ENCODE data around the gene TRPM2.

TRPM2 gene

DNA sequence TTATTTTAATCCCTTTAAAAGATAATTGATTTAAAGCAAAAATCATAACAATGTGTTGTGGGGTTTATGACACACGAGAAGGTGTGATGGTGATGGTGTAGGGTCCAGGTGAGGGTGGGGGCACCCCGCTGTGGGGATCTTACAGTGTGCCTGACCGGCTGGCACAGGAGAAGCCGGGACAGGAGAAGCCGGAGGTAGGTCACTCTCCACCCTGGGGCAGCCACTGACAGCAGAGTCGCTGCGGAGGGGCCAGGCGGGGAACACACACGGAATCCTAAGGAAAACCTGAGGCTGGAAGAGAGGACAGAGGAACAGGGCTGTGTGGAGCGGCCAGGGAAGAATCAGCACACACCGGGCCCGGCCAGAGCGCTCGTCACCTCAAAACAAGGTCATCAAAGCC lies 97.6 kb downstream of the TRPM2 start:
- no peak for DNase-seq

DNA sequence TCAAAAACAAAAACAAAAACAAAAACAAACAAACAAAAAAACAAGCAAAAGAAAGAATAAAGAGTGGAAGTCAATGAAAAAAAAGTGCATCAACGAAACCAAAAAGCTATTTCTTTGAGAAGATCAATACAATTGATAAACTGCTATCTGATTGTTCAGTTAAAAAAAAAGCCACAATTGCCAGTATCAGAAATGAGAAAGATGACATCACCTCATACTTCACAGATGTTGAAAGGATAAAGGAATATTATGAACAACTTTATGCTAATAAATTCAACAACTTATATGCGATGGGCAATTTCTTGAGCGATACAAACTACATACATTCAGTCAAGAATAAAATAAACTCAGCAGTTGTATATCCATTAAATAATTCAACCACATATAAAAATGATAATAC lies 99.7 kb downstream of the TRPM2 start:
- no peak for DNase-seq

DNA sequence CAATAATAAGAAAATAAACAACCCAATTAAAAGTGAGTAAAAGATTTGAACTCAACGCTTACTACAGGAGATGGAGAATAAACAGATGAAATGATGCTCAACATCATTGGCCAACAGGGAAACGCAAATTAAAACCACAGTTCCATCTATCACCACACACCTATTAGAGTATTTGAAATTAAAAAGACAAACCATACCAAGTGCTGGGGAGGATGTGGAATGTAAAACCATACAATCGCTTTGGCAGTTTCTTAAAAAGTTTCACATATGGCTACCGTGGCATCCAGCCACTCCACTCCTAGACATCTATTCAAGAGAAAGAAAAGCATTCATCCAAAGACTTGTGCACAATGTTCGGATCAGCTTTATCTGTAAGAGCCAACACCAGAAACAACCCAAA lies 100.6 kb downstream of the TRPM2 start:
- no peak for DNase-seq

DNA sequence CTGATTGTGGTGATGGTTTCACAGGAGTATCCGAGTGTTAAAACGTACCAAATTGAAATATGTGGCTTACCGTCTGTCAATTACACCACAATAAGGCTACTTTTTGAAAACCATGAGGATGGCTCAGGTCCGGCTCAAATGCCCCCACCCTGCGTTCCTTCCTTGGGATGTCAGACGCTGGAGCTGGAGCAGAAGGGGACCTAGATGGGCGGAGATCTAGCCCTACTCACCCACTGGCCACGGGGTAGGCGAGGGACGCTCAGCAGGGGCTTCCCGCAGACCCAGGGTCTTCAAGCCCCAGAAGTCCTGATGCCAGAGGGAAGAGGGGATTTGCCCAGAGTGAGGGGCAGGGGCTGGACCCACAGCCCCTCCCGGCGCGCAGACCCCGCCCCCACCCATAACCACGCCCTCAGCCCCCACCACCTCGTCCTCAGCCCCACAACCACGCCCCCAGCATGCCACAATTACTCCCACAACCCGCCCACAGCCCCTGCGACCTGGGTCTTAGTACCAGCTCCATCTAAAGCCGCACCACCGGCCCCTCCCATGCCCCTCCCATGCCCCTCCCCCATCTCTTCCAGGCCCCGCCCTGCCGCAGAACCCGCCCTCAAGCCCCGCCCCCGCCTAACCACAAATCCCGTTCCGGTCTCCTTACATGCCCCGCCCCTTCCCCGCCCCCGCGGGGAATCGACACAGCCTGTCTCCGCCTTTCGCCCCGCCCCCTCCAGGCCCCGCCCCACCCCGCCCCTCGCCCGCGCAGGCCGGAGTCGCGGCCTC lies 101.5 kb downstream of the TRPM2 start, which contains the start of gene LRRC3:
LRRC3 (plus strand) TSS at position 764 of the 777 bp plus-strand sequence. CDS start 1,135 bp downstream, outside the sequence.
- DNase-seq, result peak; percentile 83

DNA sequence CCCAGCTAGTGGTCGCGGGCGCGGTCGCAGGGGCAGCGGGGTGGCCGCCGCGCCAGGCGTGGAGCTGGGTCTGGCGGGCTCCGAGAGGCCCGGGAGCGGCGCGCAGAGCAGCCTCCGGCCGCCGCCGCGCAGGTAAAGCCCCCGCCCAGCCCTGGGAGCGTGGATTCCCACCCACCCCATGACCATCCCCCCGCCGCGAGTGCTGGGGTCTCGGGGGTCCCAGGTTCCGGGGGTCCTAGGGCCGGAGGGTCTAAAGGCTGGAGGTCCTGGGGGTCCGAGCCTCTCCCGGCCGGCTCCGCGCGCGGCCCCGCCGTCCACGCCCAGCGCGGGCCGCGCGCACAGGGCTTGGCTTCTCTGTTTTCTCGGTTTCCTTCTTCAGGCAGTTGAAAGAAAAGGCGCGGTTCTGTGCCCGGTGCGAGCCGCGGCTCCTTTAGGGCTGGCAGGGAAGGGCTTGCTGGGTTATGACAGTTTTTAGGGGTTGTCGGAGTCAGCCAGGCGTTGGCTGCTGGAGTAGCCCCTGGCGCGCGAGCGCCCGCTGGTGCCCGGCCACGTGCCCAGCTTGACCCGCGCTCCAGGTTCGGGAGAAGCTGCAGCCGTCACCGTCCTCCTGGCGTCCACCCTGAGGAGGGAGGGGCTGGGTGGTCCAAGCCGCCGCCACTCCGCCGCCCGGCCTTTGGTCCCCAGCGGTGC lies 102.2 kb downstream of the TRPM2 start:
- DNase-seq, result peak; percentile 30

DNA sequence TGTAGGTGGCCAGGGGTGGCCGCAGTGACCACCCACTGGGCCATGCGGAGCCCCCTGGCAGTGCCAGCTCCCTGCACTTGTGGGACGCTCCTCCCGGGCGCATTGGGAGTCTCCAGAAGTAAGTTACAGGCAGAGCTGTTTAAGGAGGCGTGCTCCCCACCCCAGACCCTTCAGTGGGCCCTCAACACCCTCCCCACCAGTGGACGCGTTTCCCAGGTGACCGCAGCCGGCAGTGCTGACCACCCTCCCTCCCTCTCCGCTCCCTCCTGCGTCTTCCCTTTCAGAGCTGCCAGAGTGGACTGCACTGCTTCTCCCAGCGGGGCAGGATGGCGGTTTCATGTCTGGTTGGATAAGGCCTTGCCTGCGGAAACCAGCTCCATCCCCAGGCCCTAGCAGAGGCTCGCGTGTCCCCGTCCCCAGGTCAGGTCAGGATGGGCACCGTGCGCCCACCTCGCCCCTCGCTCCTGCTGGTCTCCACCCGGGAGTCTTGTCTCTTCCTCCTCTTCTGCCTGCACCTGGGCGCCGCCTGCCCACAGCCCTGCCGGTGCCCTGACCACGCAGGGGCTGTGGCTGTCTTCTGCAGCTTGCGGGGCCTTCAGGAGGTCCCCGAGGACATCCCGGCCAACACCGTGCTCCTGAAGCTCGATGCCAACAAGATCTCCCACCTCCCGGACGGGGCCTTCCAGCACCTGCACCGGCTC lies 102.9 kb downstream of the TRPM2 start:
- no peak for DNase-seq

DNA sequence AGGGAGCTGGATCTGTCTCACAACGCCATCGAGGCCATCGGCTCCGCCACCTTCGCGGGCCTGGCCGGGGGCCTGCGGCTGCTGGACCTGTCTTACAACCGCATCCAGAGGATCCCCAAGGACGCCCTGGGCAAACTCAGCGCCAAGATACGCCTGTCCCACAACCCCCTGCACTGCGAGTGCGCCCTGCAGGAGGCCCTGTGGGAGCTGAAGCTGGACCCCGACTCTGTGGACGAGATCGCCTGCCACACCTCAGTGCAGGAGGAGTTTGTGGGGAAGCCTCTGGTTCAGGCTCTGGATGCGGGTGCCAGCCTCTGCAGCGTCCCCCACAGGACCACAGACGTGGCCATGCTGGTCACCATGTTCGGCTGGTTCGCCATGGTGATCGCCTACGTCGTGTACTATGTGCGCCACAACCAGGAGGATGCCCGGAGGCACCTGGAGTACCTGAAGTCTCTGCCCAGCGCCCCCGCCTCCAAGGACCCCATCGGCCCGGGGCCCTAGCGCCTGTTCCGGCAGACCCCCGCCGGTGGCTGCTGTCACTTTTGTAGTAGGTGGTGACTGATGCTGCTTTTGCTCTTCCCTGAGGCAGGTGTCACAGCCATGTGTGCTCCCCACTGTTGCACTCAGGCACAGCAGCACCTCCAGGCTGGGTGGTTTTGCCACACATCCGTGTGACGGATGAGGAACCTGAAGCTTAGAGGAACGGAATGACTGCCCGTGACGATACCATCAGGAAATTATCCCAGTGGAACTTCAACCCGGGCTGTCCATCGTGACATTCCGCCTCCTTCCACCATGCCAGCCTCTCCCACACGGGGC lies 103.7 kb downstream of the TRPM2 start:
- no peak for DNase-seq

DNA sequence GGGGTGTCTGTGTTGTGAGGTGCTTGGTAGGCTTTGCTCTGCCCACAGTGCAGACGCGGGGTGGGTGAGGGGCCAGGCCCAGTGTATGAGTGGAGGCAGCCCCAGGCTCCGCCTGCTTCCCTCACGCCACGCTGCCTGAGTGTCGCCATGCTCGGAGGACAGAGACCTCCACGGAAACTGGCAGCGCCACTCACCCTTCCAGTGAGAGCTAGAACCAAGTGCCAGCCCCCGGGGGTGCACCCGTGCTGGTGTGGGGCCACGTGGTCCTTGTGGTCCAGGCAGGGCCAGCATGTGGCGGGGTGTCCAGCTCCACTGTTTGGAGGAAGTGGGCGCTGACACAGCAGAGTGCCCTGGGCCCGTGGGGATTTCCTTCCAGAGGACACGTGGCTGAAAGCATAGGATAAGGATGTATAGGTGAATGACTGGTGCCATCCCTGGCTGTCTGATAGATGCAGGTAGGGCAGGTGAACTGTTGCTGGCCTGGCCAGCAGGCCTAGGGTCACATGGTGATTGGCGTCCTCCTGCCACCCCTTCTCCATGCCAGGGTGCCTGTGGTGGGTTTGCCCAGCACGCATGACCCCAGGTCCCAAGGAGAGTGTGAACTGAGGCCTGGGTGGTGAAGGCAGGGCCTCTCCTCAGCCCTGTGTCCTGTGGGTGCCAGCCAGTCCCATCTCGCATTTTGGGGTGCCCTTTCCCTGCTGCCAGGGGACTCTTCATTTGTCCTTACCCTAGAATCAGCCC lies 105.7 kb downstream of the TRPM2 start:
- no peak for DNase-seq

DNA sequence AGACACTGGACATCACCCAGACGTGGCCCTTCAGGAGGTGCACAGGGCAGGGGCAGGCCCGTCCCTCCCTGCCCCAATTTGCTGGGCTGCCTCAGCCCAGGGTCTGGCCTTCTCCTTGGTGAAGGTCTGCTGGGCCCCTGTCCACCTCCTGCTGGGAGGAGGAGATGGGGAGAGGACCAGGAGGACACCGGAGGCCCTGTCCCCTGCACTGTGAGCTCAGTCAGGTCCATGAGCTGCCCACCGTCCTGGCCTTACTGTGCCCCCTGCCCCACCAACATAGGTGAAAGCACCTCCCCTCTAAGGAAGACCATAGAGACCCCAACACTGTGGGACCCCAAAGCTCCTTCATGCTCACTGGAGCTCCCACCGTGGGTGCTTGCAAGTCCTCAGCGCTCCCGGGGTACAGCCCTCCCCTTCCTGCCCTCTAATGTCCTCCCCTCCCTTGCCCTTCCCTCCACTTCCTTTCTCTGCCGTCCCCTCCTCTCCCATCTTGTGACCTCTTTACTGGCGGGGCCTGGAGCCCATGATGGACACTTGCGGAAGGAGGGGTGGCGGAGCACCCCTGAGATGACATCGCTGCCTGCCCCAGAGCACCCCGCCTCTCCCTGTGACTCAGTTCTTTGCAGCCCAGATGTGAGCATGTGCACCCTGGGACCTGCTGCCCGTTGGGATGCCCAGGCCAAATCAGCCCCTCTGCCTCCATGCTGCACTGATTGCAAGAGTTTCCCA lies 106.5 kb downstream of the TRPM2 start:
- no peak for DNase-seq

DNA sequence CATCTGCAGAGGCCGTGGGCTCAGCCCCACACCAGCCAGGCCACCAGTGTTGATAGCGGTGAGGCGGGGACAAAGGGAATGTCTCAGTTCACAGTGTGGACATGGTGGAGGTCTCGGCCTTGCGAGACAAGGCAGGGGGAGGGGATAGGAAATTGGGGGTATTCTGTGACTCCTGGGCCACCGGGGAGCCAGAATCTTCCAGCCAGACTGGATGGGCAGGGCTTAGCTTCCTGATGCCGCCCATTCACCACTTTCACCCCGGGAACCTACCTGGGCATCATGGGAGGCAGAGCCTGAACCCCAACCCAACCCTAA lies 107.0 kb downstream of the TRPM2 start:
- DNase-seq, result no peak

DNA sequence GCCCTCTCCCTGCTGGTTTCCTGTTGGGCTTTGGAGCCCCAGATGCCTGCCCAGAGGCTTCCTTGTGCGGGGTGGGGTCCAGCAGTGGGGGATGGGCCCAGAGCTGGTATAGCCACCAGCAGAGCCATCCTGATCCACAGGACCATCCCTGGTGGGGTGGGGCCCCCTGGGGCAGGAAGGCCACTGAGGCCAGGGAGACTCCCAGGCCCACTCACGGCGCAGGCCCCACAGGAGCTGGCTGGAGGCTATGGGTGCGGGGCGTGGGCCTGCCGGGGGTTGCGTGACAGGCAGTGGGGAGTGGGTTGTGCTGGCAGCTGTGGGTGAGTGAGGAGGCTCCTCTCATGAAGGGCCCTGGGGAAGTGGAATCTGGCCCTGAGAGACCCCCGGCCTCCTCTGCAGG lies 107.6 kb downstream of the TRPM2 start:
- DNase-seq, result no peak

DNA sequence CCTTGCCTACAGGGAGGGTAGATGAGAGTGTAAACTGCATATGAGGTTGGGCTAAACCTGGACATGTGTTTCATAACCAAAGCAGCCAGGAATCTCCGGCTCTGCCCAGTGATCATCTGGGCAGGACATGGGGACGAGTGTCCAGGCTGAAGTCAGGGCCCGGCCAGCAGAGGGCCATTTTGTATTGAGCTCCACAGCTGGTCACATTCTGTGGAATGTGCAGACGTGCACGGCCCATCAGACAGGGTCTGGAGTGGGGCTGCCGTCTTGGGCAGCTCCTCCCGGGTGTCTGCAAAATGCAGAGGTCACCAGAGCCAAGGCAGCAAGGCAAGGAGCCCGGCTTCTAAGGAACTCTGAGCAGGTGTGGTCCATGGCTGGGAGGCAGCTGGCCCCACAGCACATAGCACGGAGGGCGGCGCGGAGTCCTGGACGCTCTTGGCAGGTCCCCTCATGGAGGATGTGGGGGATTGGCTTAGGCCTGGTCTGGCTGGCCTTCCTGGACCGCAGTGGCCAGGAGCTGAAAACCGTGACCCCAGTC lies 108.1 kb downstream of the TRPM2 start:
- DNase-seq, result no peak

DNA sequence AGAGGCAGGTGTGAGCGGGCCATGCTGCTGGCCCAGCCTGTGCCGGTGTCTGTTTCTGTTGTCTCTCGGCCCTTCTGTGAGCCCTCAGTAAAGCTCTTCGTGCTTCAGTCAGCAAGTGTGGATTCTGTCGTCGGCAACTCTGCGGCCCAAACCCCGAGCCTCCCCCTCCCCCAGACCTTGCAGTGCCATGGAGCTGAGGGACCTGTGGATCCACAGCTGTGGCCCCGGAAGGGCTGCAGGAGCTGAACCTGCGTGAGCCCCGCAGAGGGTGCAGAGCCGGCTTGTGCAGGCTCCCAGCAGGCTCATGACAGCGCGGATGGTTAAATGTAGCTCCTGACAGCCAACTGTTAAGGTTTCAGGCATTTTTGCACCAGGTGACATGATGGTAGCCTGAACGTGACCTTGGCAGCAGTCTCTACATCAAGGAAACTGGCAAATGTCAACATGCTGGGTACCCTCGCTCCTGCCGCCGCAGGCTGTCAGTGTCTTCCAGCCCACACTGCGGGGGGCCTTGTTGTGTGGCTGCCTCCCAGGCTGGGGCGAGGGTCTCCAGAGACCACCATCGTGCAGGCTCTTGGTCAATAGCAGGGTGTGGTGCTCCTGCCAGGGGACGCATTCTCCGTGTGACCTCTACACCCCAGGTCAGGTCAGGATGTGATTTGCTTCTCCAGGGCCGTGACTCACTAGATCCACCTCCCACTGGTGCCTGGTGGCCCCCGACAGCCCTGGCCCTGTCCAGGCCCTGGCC lies 108.8 kb downstream of the TRPM2 start:
- DNase-seq, result no peak

DNA sequence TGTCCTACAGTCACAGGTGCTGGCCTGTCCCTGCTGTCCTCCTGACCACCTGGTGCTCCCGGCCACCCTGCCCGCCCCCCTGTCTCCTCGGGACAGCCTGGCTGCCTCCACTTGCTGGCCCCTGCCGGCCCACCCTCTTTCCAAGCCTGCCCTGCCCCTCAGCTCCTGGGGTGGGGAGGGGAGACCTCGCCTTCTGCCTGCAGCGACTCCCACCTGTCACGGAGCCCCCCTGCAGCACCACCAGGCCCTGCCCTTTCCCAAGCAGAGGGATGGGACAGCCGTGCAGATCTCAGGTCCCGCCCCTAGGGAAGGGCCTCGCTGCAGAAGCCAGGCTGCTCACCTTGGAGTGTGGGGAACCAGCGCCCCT lies 109.4 kb downstream of the TRPM2 start:
- DNase-seq, result no peak

DNA sequence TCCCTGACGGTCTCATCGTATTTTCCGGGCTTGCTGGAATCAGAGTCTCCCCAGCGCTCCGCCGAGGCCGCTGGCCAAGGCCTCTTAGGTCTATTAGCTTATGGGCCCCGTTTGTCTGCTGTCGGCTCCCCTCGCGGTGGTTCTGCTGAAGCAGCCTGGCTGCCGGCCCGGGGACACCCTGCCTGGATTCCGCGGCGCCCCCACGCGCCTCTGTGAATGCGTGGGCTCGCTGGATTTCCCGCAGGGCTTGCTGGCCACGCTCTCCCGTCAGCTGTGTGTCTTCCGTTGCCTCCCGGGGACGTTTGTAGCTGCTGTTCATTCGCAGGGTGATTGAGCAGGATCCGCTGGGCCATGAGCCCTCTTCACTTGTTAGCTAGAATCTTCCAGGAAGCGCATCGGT lies 110.3 kb downstream of the TRPM2 start:
- no peak for DNase-seq

DNA sequence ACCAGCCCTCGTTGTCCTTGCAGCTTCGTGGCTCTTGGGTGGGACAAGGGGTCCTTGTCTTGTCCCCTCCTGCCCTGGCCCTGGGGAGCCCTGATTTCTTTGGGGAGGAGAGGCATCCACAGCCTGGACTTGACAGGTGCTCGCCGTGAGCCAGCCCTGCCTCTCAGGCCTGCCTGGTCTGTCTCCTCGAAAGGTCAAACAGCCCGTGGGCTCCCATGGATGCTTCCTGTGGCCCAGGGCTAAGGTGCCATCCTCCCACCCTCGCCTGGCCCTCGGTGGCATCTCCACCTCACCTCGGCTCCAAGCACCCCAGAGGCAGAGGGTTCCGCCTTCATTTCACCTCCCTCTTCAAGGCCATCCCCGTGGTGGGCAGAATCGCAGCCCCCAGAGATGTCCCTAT lies 110.9 kb downstream of the TRPM2 start:
- no peak for DNase-seq

DNA sequence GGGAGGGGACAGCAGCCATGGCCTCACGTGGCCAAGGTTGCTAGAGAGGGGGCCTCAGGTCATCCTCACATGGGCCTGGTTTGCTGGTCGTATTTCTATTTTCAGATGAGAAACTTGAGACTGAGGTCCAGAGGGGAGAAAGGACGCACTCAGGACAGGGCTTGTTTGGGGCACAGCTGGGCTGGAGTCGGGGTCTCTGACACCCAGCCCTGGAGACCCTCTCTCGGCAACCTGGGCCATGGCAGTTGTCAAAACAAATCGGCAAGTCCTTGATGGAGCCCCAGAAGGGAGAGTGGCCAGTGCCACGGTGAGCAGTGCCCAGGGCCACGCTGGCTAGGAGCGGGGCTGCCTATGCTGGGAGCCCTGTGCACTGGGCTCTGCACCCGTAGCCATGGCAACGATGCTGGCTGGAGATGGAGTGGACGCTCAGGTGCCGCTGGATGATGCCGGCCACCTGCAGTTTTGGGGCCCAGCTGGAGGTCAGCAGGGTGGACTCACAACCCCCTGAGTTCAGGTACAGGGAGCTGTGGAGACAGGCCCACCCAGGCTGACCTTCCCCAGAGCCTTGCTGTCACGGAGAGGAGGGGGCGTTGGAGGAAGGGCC lies 113.0 kb downstream of the TRPM2 start:
- no peak for DNase-seq

DNA sequence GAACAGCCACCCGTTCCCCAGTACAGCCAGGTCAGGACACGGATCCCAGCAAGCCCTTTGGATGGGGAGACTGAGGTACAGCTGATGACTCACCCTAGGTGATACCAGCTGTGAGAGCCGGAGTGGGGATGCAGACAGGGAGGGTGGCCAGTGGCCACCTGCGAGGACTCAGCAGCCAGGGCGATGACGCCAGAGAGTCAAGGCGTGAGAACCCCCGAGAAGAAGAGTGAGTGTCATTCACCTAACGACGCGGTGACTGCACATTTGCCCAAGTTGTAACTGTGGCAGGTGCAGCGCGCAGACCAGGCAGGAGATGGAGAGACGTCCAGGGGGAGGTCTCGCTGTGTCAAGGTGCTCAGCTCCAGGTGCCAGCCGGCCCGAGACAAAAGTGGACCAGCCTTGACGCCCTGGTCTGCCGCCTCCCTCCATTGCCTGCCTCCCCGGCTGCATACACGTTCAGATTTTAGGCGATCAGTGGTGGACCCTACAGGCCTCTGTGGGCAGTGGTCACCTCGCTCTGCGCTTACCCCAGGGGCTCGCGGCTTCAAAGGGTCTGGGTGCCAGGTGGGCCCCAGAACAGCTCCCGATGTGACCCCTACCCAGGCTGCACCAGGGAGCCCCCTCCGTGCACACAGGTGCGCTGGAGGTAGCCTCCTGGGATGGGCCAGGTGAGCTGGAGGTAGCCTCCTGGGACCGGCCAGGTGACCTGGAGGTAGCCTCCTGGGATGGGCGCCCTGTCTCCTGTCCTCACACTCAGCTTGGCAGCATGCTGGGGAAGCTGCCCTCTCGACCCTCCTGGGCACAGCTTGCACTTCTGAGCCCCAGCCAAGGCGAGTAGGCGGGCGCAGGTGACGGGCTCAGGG lies 113.8 kb downstream of the TRPM2 start:
- DNase-seq, result no peak

DNA sequence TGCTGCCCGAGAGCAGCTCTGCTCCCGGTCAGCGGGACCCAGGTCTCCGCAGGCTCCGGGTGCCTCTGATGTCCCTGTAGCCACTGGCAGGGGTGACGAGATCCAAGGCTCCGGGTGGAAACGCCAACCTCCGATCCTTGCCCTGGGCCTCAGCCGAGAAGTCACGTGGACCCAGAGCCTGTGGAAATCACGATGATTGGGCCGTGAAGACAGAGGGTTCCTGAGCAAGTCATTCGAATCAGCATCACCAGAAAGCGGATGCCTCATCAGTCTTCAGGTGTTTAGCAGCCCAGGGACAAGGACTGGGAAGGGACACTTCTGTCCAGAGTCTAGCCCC lies 114.4 kb downstream of the TRPM2 start:
- no peak for DNase-seq

Data from stimulated activated CD4-positive, alpha-beta T cell treated with anti-CD3 and anti-CD28 coated beads, Interleukin-4, amount 100 ng/mL, for 1 hour (primary cell).